Liver (tissue), 9 donors: ENCODE data around the gene RERE. TPM values are rescaled to one million over a fixed set of nuclear protein-coding genes. Genes with fewer than 3 reads are reported as not detected.

Experiments
- DNase-seq: peaks from one replicate; pipeline ENCODE4 v3.0.0-alpha.2; 2017; ENCODE audit warnings: low spot score
- H3K27ac ChIP-seq, 2 donors: one replicate each; pipeline ENCODE4 v1.7.0; 2013; ENCODE audit warnings: inconsistent platforms in 2 of 2, low read length in 2 of 2, control low read depth in 1 of 2, low read depth in 1 of 2, mild to moderate bottlenecking in 1 of 2
- H3K27me3 ChIP-seq, 4 donors: one replicate each; pipeline versions ENCODE4 v1.6.1 to v1.7.0; 2013; ENCODE audit warnings: low read length in 3 of 4, inconsistent platforms in 1 of 4, mild to moderate bottlenecking in 1 of 4, moderate library complexity in 1 of 4; ENCODE audit not compliant: control insufficient read depth in 4 of 4, insufficient read depth in 4 of 4
- H3K36me3 ChIP-seq, 4 donors: one replicate each; pipeline versions ENCODE4 v1.6.1 to v1.7.0; 2013; ENCODE audit warnings: low read length in 3 of 4, mild to moderate bottlenecking in 3 of 4, low read depth in 1 of 4, moderate library complexity in 1 of 4; ENCODE audit not compliant: control insufficient read depth in 4 of 4, insufficient read depth in 3 of 4
- H3K4me1 ChIP-seq, 4 donors: one replicate each; pipeline versions ENCODE4 v1.6.1 to v1.7.0; 2013; ENCODE audit warnings: low read length in 3 of 4, mild to moderate bottlenecking in 3 of 4, moderate library complexity in 1 of 4; ENCODE audit not compliant: control insufficient read depth in 4 of 4, insufficient read depth in 4 of 4
- H3K4me3 ChIP-seq, 3 donors: one replicate each; pipeline versions ENCODE4 v1.6.1 to v1.7.0; 2013; ENCODE audit warnings: low read length in 3 of 3, control low read depth in 1 of 3, low read depth in 1 of 3, mild to moderate bottlenecking in 1 of 3
- H3K9ac ChIP-seq, 2 donors: one replicate each; pipeline ENCODE4 v1.7.0; 2013; ENCODE audit warnings: low read length in 2 of 2, mild to moderate bottlenecking in 2 of 2, moderate library complexity in 2 of 2, control low read depth in 1 of 2, low read depth in 1 of 2
- H3K9me3 ChIP-seq, 4 donors: one replicate each; pipeline versions ENCODE4 v1.6.1 to v1.7.0; 2013; ENCODE audit warnings: low read length in 3 of 4; ENCODE audit not compliant: control insufficient read depth in 4 of 4
- FOXA1 ChIP-seq: IDR thresholded peaks from 2 replicates; pipeline ENCODE4 v1.6.1; 2016; ENCODE audit warnings: antibody characterized with exemption
- FOXA2 ChIP-seq: IDR thresholded peaks from 2 replicates; pipeline ENCODE4 v1.6.1; 2016; ENCODE audit warnings: antibody characterized with exemption
- GABPA ChIP-seq, 2 donors: IDR thresholded peaks in 1 of 2; conservative IDR thresholded peaks in 1 of 2; 2 replicates each; pipeline ENCODE4 v1.6.1; 2016; ENCODE audit warnings: antibody characterized with exemption in 2 of 2, mild to moderate bottlenecking in 1 of 2, moderate library complexity in 1 of 2
- HNF4G ChIP-seq: IDR thresholded peaks from 2 replicates; pipeline ENCODE4 v1.6.1; 2016; ENCODE audit warnings: antibody characterized with exemption
- NR2F2 ChIP-seq: IDR thresholded peaks from 2 replicates; pipeline ENCODE4 v1.6.1; 2016; ENCODE audit warnings: antibody characterized with exemption
- RAD21 ChIP-seq, 2 donors: IDR thresholded peaks; 2 replicates each; pipeline ENCODE4 v1.6.1; 2016; ENCODE audit warnings: antibody characterized with exemption in 2 of 2, mild to moderate bottlenecking in 2 of 2
- SP1 ChIP-seq: IDR thresholded peaks from 2 replicates; pipeline ENCODE4 v1.6.1; 2018; ENCODE audit warnings: antibody characterized with exemption, mild to moderate bottlenecking
- WGBS: extraction: QIAGEN DNeasy Blood & Tissue Kit; methylation state at CpG from one replicate; pipeline ENCODE4 v1.1.7; 2013; 5-methylcytosine and 5-hydroxymethylcytosine counted together
- polyA plus RNA-seq, 2 donors: library from polyadenylated mRNA; stranded (reverse) in 1 of 2; unstranded in 1 of 2; fragments of 200-250 nt in 1 of 2; fragments of >200 nt in 1 of 2; fragmentation: Nextera tagmentation in 1 of 2; extraction: Ambion mirVana in 1 of 2; gene quantifications; one replicate each; pipeline versions ENCODE4 v1.2.1 to v1.2.3, GENCODE V29; 2013 to 2015
- total RNA-seq, 2 donors: library from RNA; depleted of rRNA; stranded (reverse); fragments of >200 nt; gene quantifications; one replicate each; pipeline ENCODE4 v1.2.3, GENCODE V29; 2014
- TF ChIP-seq, protein P1 (sequence below): fragments of 150-350 bp; IDR thresholded peaks from 2 replicates; pipeline ENCODE4 v1.5.1; 2017; ENCODE audit warnings: improper control_type of control experiment, low read depth, low read length; ENCODE audit not compliant: missing input control
- TF ChIP-seq, protein P2 (sequence below): IDR thresholded peaks from 2 replicates; pipeline ENCODE4 v1.6.1; 2016; ENCODE audit warnings: antibody characterized with exemption
- TF ChIP-seq, protein P3 (sequence below): IDR thresholded peaks from 2 replicates; pipeline ENCODE4 v1.6.1; 2016; ENCODE audit warnings: antibody characterized with exemption, mild to moderate bottlenecking
- donor health status: healthy.
- donor health status: healthy.
- donor health status: healthy.
- donor health status: healthy.
- donor health status: healthy.

Gene RERE
- total and polyA plus RNA-seq, 4 donors, result 9.8 to 49.1 (median 24.8) TPM

DNA sequence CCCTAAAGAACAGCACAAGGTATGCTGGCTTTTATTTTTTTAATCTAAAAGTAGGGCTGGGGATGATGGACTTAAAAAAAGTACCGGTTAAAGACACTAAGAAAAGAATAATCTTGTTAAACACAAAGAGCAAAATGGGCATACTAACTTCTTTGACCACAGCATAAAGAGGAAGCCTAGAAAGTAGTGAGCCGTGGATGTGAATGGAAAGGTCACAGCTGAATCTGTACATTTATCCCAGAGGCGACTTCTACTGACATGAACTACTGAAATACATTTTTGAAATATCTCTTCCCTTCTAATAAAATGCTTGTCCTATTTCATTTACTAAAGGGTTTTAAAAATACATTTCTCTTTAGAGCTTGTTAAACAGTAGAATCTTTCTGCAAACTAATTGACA lies 358.8 kb downstream of the RERE start (continued):
- TF ChIP-seq, protein P1, sequence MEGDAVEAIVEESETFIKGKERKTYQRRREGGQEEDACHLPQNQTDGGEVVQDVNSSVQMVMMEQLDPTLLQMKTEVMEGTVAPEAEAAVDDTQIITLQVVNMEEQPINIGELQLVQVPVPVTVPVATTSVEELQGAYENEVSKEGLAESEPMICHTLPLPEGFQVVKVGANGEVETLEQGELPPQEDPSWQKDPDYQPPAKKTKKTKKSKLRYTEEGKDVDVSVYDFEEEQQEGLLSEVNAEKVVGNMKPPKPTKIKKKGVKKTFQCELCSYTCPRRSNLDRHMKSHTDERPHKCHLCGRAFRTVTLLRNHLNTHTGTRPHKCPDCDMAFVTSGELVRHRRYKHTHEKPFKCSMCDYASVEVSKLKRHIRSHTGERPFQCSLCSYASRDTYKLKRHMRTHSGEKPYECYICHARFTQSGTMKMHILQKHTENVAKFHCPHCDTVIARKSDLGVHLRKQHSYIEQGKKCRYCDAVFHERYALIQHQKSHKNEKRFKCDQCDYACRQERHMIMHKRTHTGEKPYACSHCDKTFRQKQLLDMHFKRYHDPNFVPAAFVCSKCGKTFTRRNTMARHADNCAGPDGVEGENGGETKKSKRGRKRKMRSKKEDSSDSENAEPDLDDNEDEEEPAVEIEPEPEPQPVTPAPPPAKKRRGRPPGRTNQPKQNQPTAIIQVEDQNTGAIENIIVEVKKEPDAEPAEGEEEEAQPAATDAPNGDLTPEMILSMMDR, result no peak
- no peak for TF ChIP-seq FOXA1

DNA sequence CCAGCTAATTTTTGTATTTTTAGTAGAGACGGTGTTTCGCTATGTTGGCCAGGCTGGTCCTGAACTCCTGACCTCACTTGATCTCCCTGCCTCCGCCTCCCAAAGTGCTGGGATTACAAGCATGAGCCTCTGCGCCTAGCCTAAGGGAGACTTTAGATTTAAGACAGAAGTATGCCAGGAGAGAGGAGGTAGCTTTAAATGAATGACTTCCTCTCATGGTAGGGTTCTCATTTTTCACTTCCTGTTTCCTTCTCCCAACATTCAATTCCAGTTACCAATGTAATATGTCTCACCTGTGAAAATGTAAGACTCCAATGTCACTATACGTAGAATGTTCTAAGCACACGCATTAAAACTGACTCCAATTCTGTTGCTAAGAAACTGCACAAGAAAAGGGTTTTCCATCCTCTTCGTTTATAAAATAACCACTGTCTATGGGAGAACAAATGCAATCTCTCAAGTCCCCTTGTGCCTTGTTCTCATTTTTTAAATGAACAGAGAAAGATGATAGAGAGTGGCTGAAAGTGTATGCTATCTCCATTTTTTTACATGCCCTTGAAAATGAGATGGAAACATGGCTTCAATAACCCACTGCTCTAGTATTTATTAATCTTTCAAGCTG lies 359.6 kb downstream of the RERE start:
- DNase-seq, result no peak
- Histone ChIP-seq H3K27me3 (no peaks in the 10 kb centered on the region), H3K36me3 (no peaks in the 10 kb centered on the region), H3K9ac (no peak overlapping the region), H3K9me3 (no peaks in the 10 kb centered on the region), H3K4me3 (no peak overlapping the region), H3K4me1 (peaks cover 0 to 4% (median under 1%) of the 10 kb centered on the region in 4 donors), H3K27ac (no peak overlapping the region)
- TF ChIP-seq, protein P2, sequence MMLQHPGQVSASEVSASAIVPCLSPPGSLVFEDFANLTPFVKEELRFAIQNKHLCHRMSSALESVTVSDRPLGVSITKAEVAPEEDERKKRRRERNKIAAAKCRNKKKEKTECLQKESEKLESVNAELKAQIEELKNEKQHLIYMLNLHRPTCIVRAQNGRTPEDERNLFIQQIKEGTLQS, result no peak
- TF ChIP-seq GABPA (IDR thresholded peaks at IDR 0.05 in 1 of 2, conservative IDR thresholded peaks at IDR 0.05 in 1 of 2), result no peak
- no peak for TF ChIP-seq NR2F2
- no peak for TF ChIP-seq HNF4G
- WGBS, result 88% methylated on average over 7 of the region's 7 CpGs

DNA sequence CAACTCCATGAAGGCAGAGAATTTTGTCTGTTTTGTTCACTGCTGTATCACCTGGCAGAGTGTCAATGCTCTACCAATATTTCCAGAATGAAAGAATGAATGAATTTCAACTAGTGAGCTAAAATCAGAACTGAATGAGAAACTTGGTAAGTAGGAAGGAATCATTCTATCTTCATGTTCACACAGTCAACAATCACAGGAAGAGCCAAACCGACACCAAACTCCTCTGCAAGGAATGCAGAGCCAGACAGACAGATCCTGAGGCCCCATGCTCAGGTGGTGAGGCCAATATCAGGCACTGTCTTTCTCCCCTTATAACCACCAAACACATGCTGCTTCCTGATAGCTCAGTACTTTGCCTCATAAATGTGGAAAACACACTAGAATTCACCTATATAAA lies 360.4 kb downstream of the RERE start:
- peaks cover 0 to 3% (median 0%) of the 10 kb centered on the region in 4 donors for H3K4me1 ChIP-seq
- WGBS, result 79% methylated on average over 1 of the region's 1 CpG
- H3K4me3 ChIP-seq, result no peak overlapping the region
- no peak overlapping the region for H3K27ac ChIP-seq
- TF ChIP-seq, protein P3, sequence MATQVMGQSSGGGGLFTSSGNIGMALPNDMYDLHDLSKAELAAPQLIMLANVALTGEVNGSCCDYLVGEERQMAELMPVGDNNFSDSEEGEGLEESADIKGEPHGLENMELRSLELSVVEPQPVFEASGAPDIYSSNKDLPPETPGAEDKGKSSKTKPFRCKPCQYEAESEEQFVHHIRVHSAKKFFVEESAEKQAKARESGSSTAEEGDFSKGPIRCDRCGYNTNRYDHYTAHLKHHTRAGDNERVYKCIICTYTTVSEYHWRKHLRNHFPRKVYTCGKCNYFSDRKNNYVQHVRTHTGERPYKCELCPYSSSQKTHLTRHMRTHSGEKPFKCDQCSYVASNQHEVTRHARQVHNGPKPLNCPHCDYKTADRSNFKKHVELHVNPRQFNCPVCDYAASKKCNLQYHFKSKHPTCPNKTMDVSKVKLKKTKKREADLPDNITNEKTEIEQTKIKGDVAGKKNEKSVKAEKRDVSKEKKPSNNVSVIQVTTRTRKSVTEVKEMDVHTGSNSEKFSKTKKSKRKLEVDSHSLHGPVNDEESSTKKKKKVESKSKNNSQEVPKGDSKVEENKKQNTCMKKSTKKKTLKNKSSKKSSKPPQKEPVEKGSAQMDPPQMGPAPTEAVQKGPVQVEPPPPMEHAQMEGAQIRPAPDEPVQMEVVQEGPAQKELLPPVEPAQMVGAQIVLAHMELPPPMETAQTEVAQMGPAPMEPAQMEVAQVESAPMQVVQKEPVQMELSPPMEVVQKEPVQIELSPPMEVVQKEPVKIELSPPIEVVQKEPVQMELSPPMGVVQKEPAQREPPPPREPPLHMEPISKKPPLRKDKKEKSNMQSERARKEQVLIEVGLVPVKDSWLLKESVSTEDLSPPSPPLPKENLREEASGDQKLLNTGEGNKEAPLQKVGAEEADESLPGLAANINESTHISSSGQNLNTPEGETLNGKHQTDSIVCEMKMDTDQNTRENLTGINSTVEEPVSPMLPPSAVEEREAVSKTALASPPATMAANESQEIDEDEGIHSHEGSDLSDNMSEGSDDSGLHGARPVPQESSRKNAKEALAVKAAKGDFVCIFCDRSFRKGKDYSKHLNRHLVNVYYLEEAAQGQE, result no peak
- TF ChIP-seq FOXA2 (no peak), SP1 (no peak), RAD21 (IDR thresholded peaks at IDR 0.05) (no peak)
- TF ChIP-seq, protein P1, result no peak
- no peaks in the 10 kb centered on the region for H3K9me3 ChIP-seq
- H3K36me3 ChIP-seq, result no peaks in the 10 kb centered on the region
- DNase-seq, result no peak
- no peak overlapping the region for H3K9ac ChIP-seq
- no peaks in the 10 kb centered on the region for H3K27me3 ChIP-seq
